Left lung (tissue), 10 donors: Measurements from ENCODE around the gene SULT4A1. TPM values are rescaled to one million over a fixed set of nuclear protein-coding genes. Genes with fewer than 3 reads are reported as not detected.
"Not testable (repeated sequence)": the region's sequence is repeated elsewhere in the genome, so short reads cannot be mapped to it uniquely, and the experiment has no call there.

Source experiments
- ATAC-seq: fragments of 200-7000 bp; cut with Tn5 transposase; one replicate; pipeline ENCODE4 v1.9.1; 2020; ENCODE audit warnings: moderate library complexity
- DNase-seq, 4 donors: peaks; one replicate each; pipeline ENCODE4 v3.0.0-alpha.2; 2013 to 2020
- H3K27ac ChIP-seq, 2 donors: fragments of 200-600 bp; sonication (generic) in 1 of 2; one replicate each; pipeline versions ENCODE4 v1.5.0 to v1.8.0; 2020 to 2021
- H3K27me3 ChIP-seq, 2 donors: fragments of 200-600 bp; sonication (generic) in 1 of 2; one replicate each; pipeline versions ENCODE4 v1.5.0 to v1.8.0; 2020 to 2021
- H3K36me3 ChIP-seq, 2 donors: fragments of 200-600 bp; sonication (generic) in 1 of 2; one replicate each; pipeline versions ENCODE4 v1.5.0 to v1.8.0; 2020 to 2021
- H3K4me1 ChIP-seq, 2 donors: fragments of 200-600 bp; one replicate each; pipeline ENCODE4 v1.8.0; 2021
- H3K4me3 ChIP-seq, 2 donors: fragments of 200-600 bp; sonication (generic) in 1 of 2; one replicate each; pipeline versions ENCODE4 v1.5.0 to v1.8.0; 2020 to 2021; ENCODE audit warnings: mild to moderate bottlenecking in 1 of 2
- H3K9me3 ChIP-seq, 2 donors: fragments of 200-600 bp; sonication (generic) in 1 of 2; one replicate each; pipeline versions ENCODE4 v1.5.0 to v1.8.0; 2020 to 2021
- CTCF ChIP-seq, 2 donors: fragments of 200-600 bp; sonication (generic) in 1 of 2; IDR thresholded peaks; one replicate each; pipeline versions ENCODE4 v1.5.0 to v1.8.0; 2021; ENCODE audit warnings: antibody characterized with exemption in 2 of 2
- intact Hi-C, 2 donors: fragments of 100-400 bp; cut with DNase I; formaldehyde crosslinking; loops; one replicate each; pipeline versions ENCODE4 v1.11.2 to v1.14.2; 2022
- polyA plus RNA-seq, 6 donors: library from polyadenylated mRNA; unstranded; fragments of 120-200 nt; gene quantifications; one replicate each; pipeline ENCODE4 v1.2.1, GENCODE V29; 2013; ENCODE audit not compliant: insufficient read length in 6 of 6
- total RNA-seq, 2 donors: library from RNA; stranded (reverse); fragmentation: NEBNext Ultra II Directional; extraction: Animal tissue kit (Norgen Biotek cat#: 25700); gene quantifications; one replicate each; pipeline ENCODE4 v1.2.1, GENCODE V29; 2021
- donor health status: DM: no; HTN: yes; CAD: no.
- donor health status: DM: no; HTN: no; CAD: no.

Gene SULT4A1
- total and polyA plus RNA-seq, 8 donors: 0.85 to 2.5 (median 1.6) TPM; not detected in 2

GRCh38 chr22:43904412-43904811, 42.1 kb upstream of the SULT4A1 start:
- ATAC-seq, H3K4me3 ChIP-seq, H3K36me3 ChIP-seq, H3K9me3 ChIP-seq, intact Hi-C loops, H3K4me1 ChIP-seq, DNase-seq, H3K27ac ChIP-seq: not testable (repeated sequence)
- TF ChIP-seq CTCF (IDR thresholded peaks at IDR 0.05): peak in 1 of 2 donors; percentile 29
- peaks cover 0 to 88% of the 10 kb centered on the region in 2 donors for H3K27me3 ChIP-seq

GRCh38 chr22:43903033-43903432, 40.7 kb upstream of the SULT4A1 start:
- ATAC-seq, H3K27ac ChIP-seq, H3K9me3 ChIP-seq, intact Hi-C loops, H3K4me1 ChIP-seq, H3K36me3 ChIP-seq, H3K4me3 ChIP-seq, DNase-seq: not testable (repeated sequence)
- H3K27me3 ChIP-seq: peaks cover 0 to 78% of the 10 kb centered on the region in 2 donors

- H3K4me1 ChIP-seq: no peaks in the 10 kb centered on the region
- H3K9me3 ChIP-seq: no peaks in the 10 kb centered on the region
- no peak for TF ChIP-seq CTCF (IDR thresholded peaks at IDR 0.05)
- peaks cover 0 to 72% of the 10 kb centered on the region in 2 donors for H3K27me3 ChIP-seq
- ATAC-seq: no peak
- no peak overlapping the region for H3K4me3 ChIP-seq
- no peak for DNase-seq
- no peak overlapping the region for H3K27ac ChIP-seq
- H3K36me3 ChIP-seq: no peaks in the 10 kb centered on the region
- intact Hi-C loops: no loop called here
Measured at GRCh38 chr22:43901976-43902643, 39.8 kb upstream of the SULT4A1 start.

- no peak overlapping the region for H3K27ac ChIP-seq
- ATAC-seq (no peak), DNase-seq (no peak)
- intact Hi-C loops: no loop called here
- no peaks in the 10 kb centered on the region for H3K36me3 ChIP-seq
- TF ChIP-seq CTCF (IDR thresholded peaks at IDR 0.05): no peak
- peaks cover 0 to 68% of the 10 kb centered on the region in 2 donors for H3K27me3 ChIP-seq
- H3K4me1 ChIP-seq: no peaks in the 10 kb centered on the region
- H3K4me3 ChIP-seq: no peak overlapping the region
- H3K9me3 ChIP-seq: no peaks in the 10 kb centered on the region
Measured at GRCh38 chr22:43900206-43900605, 37.9 kb upstream of the SULT4A1 start.

GRCh38 chr22:43897751-43898261, 35.5 kb upstream of the SULT4A1 start:
- Histone ChIP-seq H3K27ac (no peak overlapping the region), H3K4me3 (no peak overlapping the region), H3K9me3 (no peaks in the 10 kb centered on the region), H3K4me1 (no peaks in the 10 kb centered on the region), H3K27me3 (peaks cover 3 to 67% of the 10 kb centered on the region in 2 donors), H3K36me3 (no peaks in the 10 kb centered on the region)
- TF ChIP-seq CTCF (IDR thresholded peaks at IDR 0.05): no peak
- DNase-seq (no peak), ATAC-seq (peak; percentile 37)
- intact Hi-C loops: no loop called here
